ENCODE data around the gene GBF1.
"Not testable (repeated sequence)": the region's sequence is repeated elsewhere in the genome, so short reads cannot be mapped to it uniquely, and the experiment has no call there.

The GBF1 gene

GRCh38 chr10:102308318-102308717, 63.0 kb downstream of the GBF1 start:
- DNase-seq (ENCODE audit: low spot score): not testable (repeated sequence)

- no peak for DNase-seq (ENCODE audit: low spot score)
Observed at GRCh38 chr10:102309236-102309635, 63.9 kb downstream of the GBF1 start.

DNA sequence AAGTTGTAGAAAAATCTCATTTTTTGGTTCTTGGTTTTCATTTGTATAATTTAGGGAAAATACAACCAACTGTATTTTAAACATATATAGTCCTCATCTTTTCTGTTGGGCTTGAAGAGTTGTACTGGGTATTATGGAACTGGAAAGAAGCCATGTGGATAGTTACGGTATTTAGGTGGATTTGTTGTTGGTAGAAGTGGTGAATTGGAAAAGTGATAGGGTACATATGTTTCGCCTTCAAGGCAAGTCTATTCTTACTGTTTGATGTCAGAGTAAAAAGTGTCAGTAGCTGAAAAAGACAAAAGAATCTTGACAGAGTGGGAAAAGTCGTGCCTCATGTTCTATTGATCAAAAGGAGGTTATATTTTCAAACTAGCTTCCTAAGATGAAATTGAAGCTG, 64.6 kb downstream of the GBF1 start:
- no peak for DNase-seq (ENCODE audit: low spot score)

DNA sequence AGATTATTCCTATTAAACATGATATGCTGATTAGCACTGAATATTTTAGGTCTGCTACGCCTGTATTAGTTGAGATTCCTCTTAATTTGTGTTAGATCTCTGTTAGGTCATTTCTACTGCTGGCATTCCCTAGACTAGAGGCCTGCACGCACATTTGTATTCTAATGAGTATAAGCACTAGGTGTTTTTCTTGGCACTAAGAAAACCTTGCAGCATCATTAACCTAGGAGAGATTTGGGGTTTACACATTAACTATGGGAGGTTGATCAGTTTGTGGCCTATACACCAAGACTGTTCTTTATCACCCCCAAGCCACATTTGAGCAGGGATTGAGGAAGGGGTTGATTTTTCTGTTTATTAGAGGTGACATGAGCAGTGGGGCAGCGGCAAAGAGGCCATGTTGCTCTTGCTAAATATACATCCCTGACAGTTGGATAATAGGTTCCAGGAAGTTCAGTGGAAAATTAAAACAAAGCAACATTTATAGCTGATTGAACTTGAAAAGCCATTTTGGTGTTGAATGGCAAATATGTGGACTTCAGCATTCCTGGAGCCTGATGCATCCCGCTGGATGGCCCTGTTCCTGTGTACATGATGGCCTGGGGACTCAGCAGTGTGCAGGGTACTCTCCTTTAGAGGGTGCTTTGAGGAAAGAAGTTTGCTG, 65.2 kb downstream of the GBF1 start:
- DNase-seq (ENCODE audit: low spot score): peak; percentile 71

DNA sequence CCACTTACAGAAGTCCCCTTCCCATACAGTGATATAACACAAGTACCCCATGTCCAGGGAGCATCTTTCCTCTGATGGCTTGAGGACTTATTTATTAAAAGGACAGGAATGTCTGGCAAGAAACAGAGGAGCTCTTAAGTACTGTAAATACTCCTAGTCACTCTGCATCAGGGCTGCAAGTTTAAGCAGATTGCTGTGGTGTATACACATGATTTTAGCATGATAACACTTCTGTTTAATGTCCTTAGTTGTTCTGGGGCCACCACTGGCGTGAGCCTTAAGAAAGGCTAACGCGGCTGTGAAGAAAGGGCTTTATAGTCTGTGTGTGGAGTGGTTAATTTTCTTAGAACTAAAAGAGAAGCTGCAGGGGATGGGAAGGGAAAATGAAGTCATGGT, 65.7 kb downstream of the GBF1 start:
- DNase-seq (ENCODE audit: low spot score): no peak

DNA sequence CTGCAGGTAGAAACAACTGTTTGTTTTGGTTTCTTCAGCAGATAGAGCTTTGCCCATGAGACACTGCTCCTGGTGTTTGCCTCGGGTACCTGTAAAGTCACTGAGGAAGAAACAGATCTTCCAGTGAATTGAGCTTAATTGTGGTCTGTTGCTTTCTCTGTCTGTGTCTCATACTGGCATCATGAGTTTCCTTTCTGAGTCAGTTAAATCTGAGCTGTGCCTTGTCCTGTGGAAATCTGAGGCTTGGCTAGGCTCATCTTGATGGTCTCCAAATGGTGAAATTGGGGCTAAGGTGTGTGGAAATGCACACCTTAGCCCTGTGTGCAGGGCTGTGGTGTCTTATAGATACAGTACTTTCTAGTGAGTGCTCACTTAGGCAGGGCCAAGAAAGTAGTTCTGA, 67.4 kb downstream of the GBF1 start:
- peak; percentile 25 for DNase-seq (ENCODE audit: low spot score)

- no peak for DNase-seq (ENCODE audit: low spot score)
Observed at GRCh38 chr10:102313221-102313896, 68.0 kb downstream of the GBF1 start.

DNA sequence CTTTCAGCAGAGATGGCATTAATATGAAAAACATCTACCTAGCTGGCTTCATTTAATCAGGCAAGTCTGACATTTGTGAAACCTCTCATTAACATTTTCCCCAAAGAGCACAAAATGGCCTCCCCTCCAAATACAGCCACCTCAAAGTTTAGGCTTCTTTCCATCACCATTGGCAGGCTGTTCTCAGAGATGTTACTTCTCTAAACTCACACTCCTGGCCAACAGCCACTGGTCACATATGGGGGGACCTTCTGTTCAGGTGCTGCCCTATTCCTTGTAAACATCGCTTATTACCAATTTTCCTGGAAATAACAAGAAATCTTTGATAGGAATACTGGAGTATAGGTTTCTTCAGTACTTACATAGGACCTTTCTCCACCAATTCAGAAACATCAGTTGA, 69.5 kb downstream of the GBF1 start:
- no peak for DNase-seq (ENCODE audit: low spot score)

GRCh38 chr10:102316421-102316820, 71.1 kb downstream of the GBF1 start:
- DNase-seq (ENCODE audit: low spot score): no peak

- no peak for DNase-seq (ENCODE audit: low spot score)
Observed at GRCh38 chr10:102322914-102323313, 77.6 kb downstream of the GBF1 start.

GRCh38 chr10:102324061-102324460, 78.7 kb downstream of the GBF1 start:
- peak; percentile 61 for DNase-seq (ENCODE audit: low spot score)

DNA sequence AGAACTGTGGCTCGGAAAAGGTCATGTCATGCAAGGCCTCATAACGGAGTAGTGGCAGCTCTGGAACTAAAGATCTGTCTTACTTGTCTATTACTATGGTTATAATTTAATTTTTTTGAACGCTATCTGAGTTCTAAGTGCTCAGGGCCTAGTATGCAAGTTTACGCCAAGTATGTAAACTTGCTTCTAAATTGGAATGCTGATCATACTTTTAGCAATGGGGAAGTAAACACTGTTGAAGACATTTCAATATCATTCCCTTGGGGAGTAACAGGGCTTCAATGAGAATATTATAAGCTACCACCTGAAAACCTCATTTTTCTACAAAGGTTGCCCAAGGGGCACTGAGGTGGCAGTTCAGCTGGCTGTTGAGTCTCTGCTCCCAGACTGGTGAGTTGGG, 80.7 kb downstream of the GBF1 start:
- DNase-seq (ENCODE audit: low spot score): no peak

- DNase-seq (ENCODE audit: low spot score): no peak
Observed at GRCh38 chr10:102327002-102327401, 81.7 kb downstream of the GBF1 start.

DNA sequence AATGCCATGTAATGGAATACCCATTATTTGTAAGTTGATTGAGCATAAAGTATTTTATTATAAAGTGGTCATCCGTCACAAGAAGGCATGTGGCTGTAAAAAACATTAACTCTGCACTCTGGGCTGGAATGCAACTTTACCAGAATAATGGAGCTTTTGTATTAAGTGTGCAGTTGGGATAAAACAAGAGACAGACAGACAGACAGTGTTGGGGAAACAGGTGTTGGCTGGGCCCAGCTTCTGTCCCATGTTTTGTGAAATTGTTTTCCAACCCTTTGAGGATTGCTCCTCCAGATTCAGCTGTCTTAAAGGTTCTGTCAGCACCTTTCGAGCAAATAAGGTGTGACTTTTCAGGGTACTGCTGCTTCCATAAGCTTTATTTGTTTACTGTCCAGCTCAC, 82.3 kb downstream of the GBF1 start:
- no peak for DNase-seq (ENCODE audit: low spot score)

GRCh38 chr10:102332772-102333171, 87.4 kb downstream of the GBF1 start:
- no peak for DNase-seq (ENCODE audit: low spot score)

GRCh38 chr10:102334101-102334500, 88.8 kb downstream of the GBF1 start:
- DNase-seq (ENCODE audit: low spot score): no peak

GRCh38 chr10:102335184-102335583, 89.9 kb downstream of the GBF1 start:
- DNase-seq (ENCODE audit: low spot score): peak; percentile 64

DNA sequence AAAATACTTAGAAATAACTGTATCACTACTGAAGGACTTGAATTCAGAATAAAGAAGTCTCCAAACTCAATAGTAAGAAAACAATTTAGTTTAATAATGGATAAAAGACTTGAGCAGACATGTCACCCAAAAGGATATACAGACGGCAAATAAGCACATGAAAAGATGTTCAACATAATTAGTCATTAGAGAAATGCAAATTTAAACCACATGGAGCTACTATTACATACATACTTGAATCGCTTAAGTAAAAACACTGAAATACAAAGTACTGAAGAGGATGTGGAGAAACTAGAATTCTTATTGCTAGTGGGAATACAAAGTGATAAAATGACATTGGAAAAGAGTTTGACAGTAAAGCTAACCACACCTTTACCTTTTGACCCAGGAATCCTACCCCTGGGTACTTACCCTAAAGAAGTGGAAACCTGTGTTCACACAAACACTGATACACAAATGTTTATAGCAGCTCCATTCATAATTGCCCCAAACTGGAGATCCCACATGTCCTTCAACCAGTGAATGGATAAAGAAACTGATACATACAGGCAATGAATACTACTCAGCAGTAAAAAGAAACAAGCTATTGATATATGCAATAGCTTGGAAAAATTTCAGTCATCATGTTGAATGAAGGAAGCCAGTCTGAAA, 95.8 kb downstream of the GBF1 start:
- no peak for DNase-seq (ENCODE audit: low spot score)

GRCh38 chr10:102342458-102342857, 97.1 kb downstream of the GBF1 start:
- no peak for DNase-seq (ENCODE audit: low spot score)

GRCh38 chr10:102342958-102343357, 97.6 kb downstream of the GBF1 start:
- peak; percentile 67 for DNase-seq (ENCODE audit: low spot score)

GRCh38 chr10:102344067-102344466, 98.7 kb downstream of the GBF1 start:
- peak; percentile 35 for DNase-seq (ENCODE audit: low spot score)

- peak; percentile 42 for DNase-seq (ENCODE audit: low spot score)
Observed at GRCh38 chr10:102347236-102347828, 102.0 kb downstream of the GBF1 start.

Data from AG20443 (cell line).